ENCODE data around the gene PRKAG1.

The PRKAG1 gene

GRCh38 chr12:48961801-48962200 lies 56.8 kb downstream of the PRKAG1 start:
- no peak overlapping the region for H3K27ac ChIP-seq (ENCODE audit: low read depth, low read length)
- H3K9ac ChIP-seq (ENCODE audit: low read length): no peak overlapping the region
- no peak overlapping the region for H3K4me3 ChIP-seq (ENCODE audit: low read depth in 1 of 2, low read length in 2 of 2)
- peaks cover 5% of the 10 kb centered on the region for H3K4me1 ChIP-seq (ENCODE audit: insufficient read depth, low read length)
- no peaks in the 10 kb centered on the region for H3K36me3 ChIP-seq (ENCODE audit: insufficient read depth, low read length)
- no peaks in the 10 kb centered on the region for H3K27me3 ChIP-seq (ENCODE audit: control insufficient read depth in 1 of 2, insufficient read depth in 2 of 2, low read length in 2 of 2)
- H3K9me3 ChIP-seq (ENCODE audit: low read length): no peaks in the 10 kb centered on the region

GRCh38 chr12:48961331-48961730 lies 57.2 kb downstream of the PRKAG1 start:
- Histone ChIP-seq H3K4me3 (ENCODE audit: low read depth in 1 of 2, low read length in 2 of 2) (no peak overlapping the region), H3K27me3 (ENCODE audit: control insufficient read depth in 1 of 2, insufficient read depth in 2 of 2, low read length in 2 of 2) (no peaks in the 10 kb centered on the region), H3K27ac (ENCODE audit: low read depth, low read length) (no peak overlapping the region), H3K9me3 (ENCODE audit: low read length) (no peaks in the 10 kb centered on the region), H3K9ac (ENCODE audit: low read length) (no peak overlapping the region), H3K36me3 (ENCODE audit: insufficient read depth, low read length) (no peaks in the 10 kb centered on the region), H3K4me1 (ENCODE audit: insufficient read depth, low read length) (peaks cover 5% of the 10 kb centered on the region)

GRCh38 chr12:48960834-48961233 lies 57.7 kb downstream of the PRKAG1 start:
- Histone ChIP-seq H3K27ac (ENCODE audit: low read depth, low read length) (no peak overlapping the region), H3K9me3 (ENCODE audit: low read length) (no peaks in the 10 kb centered on the region), H3K4me1 (ENCODE audit: insufficient read depth, low read length) (peaks cover 10% of the 10 kb centered on the region), H3K36me3 (ENCODE audit: insufficient read depth, low read length) (no peaks in the 10 kb centered on the region), H3K9ac (ENCODE audit: low read length) (no peak overlapping the region), H3K4me3 (ENCODE audit: low read depth in 1 of 2, low read length in 2 of 2) (no peak overlapping the region), H3K27me3 (ENCODE audit: control insufficient read depth in 1 of 2, insufficient read depth in 2 of 2, low read length in 2 of 2) (no peaks in the 10 kb centered on the region)

- Histone ChIP-seq H3K27ac (ENCODE audit: low read depth, low read length) (no peak overlapping the region), H3K9me3 (ENCODE audit: low read length) (no peaks in the 10 kb centered on the region), H3K27me3 (ENCODE audit: control insufficient read depth in 1 of 2, insufficient read depth in 2 of 2, low read length in 2 of 2) (no peaks in the 10 kb centered on the region), H3K36me3 (ENCODE audit: insufficient read depth, low read length) (no peaks in the 10 kb centered on the region), H3K9ac (ENCODE audit: low read length) (no peak overlapping the region), H3K4me3 (ENCODE audit: low read depth in 1 of 2, low read length in 2 of 2) (peak overlapping the region in 1 of 2 donors; percentile 94), H3K4me1 (ENCODE audit: insufficient read depth, low read length) (peaks cover 18% of the 10 kb centered on the region)
Measured at GRCh38 chr12:48958049-48958388, 60.6 kb downstream of the PRKAG1 start.

- Histone ChIP-seq H3K27ac (ENCODE audit: low read depth, low read length) (peak within 1 kb of the TSS; percentile 88), H3K9me3 (ENCODE audit: low read length) (no peaks in the 10 kb centered on the region), H3K9ac (ENCODE audit: low read length) (peak within 1 kb of the TSS; percentile 66), H3K36me3 (ENCODE audit: insufficient read depth, low read length) (no peaks in the 10 kb centered on the region), H3K4me1 (ENCODE audit: insufficient read depth, low read length) (peaks cover 18% of the 10 kb centered on the region), H3K27me3 (ENCODE audit: control insufficient read depth in 1 of 2, insufficient read depth in 2 of 2, low read length in 2 of 2) (no peaks in the 10 kb centered on the region), H3K4me3 (ENCODE audit: low read depth in 1 of 2, low read length in 2 of 2) (peak within 1 kb of the TSS; percentile 92 to 94)
Measured at GRCh38 chr12:48957141-48958048, 61.2 kb downstream of the PRKAG1 start, which contains the start of gene ARF3. Gene ARF3, minus strand, starts transcription at chr12:48957487. Its CDS starts 16,392 bp downstream, at chr12:48941095.

GRCh38 chr12:48956279-48957140 lies 62.1 kb downstream of the PRKAG1 start:
- H3K4me1 ChIP-seq (ENCODE audit: insufficient read depth, low read length): peaks cover 18% of the 10 kb centered on the region
- no peaks in the 10 kb centered on the region for H3K27me3 ChIP-seq (ENCODE audit: control insufficient read depth in 1 of 2, insufficient read depth in 2 of 2, low read length in 2 of 2)
- H3K36me3 ChIP-seq (ENCODE audit: insufficient read depth, low read length): no peaks in the 10 kb centered on the region
- peak overlapping the region; percentile 88 for H3K27ac ChIP-seq (ENCODE audit: low read depth, low read length)
- peak overlapping the region; percentile 66 for H3K9ac ChIP-seq (ENCODE audit: low read length)
- peak overlapping the region; percentile 92 to 94 for H3K4me3 ChIP-seq (ENCODE audit: low read depth in 1 of 2, low read length in 2 of 2)
- no peaks in the 10 kb centered on the region for H3K9me3 ChIP-seq (ENCODE audit: low read length)

GRCh38 chr12:48954841-48955501 lies 63.6 kb downstream of the PRKAG1 start:
- Histone ChIP-seq H3K4me1 (ENCODE audit: insufficient read depth, low read length) (peaks cover 18% of the 10 kb centered on the region), H3K9me3 (ENCODE audit: low read length) (no peaks in the 10 kb centered on the region), H3K4me3 (ENCODE audit: low read depth in 1 of 2, low read length in 2 of 2) (no peak overlapping the region), H3K36me3 (ENCODE audit: insufficient read depth, low read length) (no peaks in the 10 kb centered on the region), H3K27ac (ENCODE audit: low read depth, low read length) (no peak overlapping the region), H3K9ac (ENCODE audit: low read length) (no peak overlapping the region), H3K27me3 (ENCODE audit: control insufficient read depth in 1 of 2, insufficient read depth in 2 of 2, low read length in 2 of 2) (no peaks in the 10 kb centered on the region)

GRCh38 chr12:48954061-48954460 lies 64.5 kb downstream of the PRKAG1 start:
- no peaks in the 10 kb centered on the region for H3K36me3 ChIP-seq (ENCODE audit: insufficient read depth, low read length)
- no peak overlapping the region for H3K9ac ChIP-seq (ENCODE audit: low read length)
- H3K27me3 ChIP-seq (ENCODE audit: control insufficient read depth in 1 of 2, insufficient read depth in 2 of 2, low read length in 2 of 2): no peaks in the 10 kb centered on the region
- H3K27ac ChIP-seq (ENCODE audit: low read depth, low read length): no peak overlapping the region
- no peaks in the 10 kb centered on the region for H3K9me3 ChIP-seq (ENCODE audit: low read length)
- no peak overlapping the region for H3K4me3 ChIP-seq (ENCODE audit: low read depth in 1 of 2, low read length in 2 of 2)
- peaks cover 18% of the 10 kb centered on the region for H3K4me1 ChIP-seq (ENCODE audit: insufficient read depth, low read length)

- Histone ChIP-seq H3K27me3 (ENCODE audit: control insufficient read depth in 1 of 2, insufficient read depth in 2 of 2, low read length in 2 of 2) (no peaks in the 10 kb centered on the region), H3K36me3 (ENCODE audit: insufficient read depth, low read length) (no peaks in the 10 kb centered on the region), H3K9ac (ENCODE audit: low read length) (no peak overlapping the region), H3K27ac (ENCODE audit: low read depth, low read length) (no peak overlapping the region), H3K9me3 (ENCODE audit: low read length) (no peaks in the 10 kb centered on the region), H3K4me1 (ENCODE audit: insufficient read depth, low read length) (peaks cover 14% of the 10 kb centered on the region), H3K4me3 (ENCODE audit: low read depth in 1 of 2, low read length in 2 of 2) (no peak overlapping the region)
Measured at GRCh38 chr12:48952691-48953090, 65.9 kb downstream of the PRKAG1 start.

All from muscle layer of colon (tissue), 2 donors.